Measurements from ENCODE around the gene SUGCT. TPM values are rescaled to one million over a fixed set of nuclear protein-coding genes. Genes with fewer than 3 reads are reported as not detected.

SUGCT gene
- total and polyA plus RNA-seq, 2 of the 8 experiments (the other 6 are each of a cell fraction or from before 2014, with no cell fraction given): 2.8 to 5.4 TPM

DNA sequence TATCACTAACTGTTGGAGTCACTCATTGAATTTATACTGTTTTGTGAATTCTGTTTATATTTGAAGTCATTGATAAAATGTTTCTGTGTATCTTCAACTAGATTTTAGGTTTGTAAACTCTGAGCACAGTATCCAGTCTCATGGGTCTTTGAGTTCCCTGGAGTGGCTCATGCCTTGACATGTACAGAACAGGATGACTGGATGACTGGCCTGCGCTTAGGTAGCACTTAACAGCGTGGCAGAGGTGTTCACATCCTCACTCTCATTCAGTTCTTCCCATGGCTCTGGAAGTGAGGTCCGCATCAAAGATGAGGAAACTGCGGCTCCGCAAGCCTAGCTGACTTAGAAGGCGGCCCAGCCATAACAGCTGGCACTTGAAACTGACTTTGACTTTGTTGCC is 576.9 kb downstream of the SUGCT start:
- POLR2A ChIA-PET (ENCODE audit: partially characterized antibody): no interaction called here
- no peak for TF ChIP-seq NRF1 (IDR thresholded peaks at IDR 0.05; ENCODE audit: low read depth, low read length)
- no peak for TF ChIP-seq EP300 (IDR thresholded peaks at IDR 0.05; ENCODE audit: borderline replicate concordance in 1 of 2, low read depth in 2 of 2, low read length in 2 of 2)
- TF ChIP-seq, protein P1, sequence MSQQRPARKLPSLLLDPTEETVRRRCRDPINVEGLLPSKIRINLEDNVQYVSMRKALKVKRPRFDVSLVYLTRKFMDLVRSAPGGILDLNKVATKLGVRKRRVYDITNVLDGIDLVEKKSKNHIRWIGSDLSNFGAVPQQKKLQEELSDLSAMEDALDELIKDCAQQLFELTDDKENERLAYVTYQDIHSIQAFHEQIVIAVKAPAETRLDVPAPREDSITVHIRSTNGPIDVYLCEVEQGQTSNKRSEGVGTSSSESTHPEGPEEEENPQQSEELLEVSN (IDR thresholded peaks at IDR 0.05): no peak
- no peak for TF ChIP-seq SRF (IDR thresholded peaks at IDR 0.05; ENCODE audit: low read depth, low read length)
- no peak for TF ChIP-seq CHD1 (IDR thresholded peaks at IDR 0.05; ENCODE audit: low read depth, low read length)
- no peak for TF ChIP-seq YY1 (IDR thresholded peaks at IDR 0.05; ENCODE audit: low read depth, low read length)
- TF ChIP-seq, protein P2, sequence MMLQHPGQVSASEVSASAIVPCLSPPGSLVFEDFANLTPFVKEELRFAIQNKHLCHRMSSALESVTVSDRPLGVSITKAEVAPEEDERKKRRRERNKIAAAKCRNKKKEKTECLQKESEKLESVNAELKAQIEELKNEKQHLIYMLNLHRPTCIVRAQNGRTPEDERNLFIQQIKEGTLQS (IDR thresholded peaks at IDR 0.05; ENCODE audit: insufficient read depth, low read depth, low read length): no peak

More for the DNA sequence above, 576.9 kb downstream of the SUGCT start:
- no peaks in the 10 kb centered on the region for H3K23me2 ChIP-seq (ENCODE audit: low read depth, low read length)
- no peaks in the 10 kb centered on the region for H4K20me1 ChIP-seq (replicated peaks in 1 of 2; ENCODE audit: control insufficient read depth in 1 of 2, insufficient read depth in 2 of 2, low read length in 2 of 2)
- H3K36me3 ChIP-seq (ENCODE audit: control insufficient read depth in 2 of 4, insufficient read depth in 4 of 4, low read length in 3 of 4): no peaks in the 10 kb centered on the region
- no peaks in the 10 kb centered on the region for H3K79me1 ChIP-seq (ENCODE audit: low read depth, low read length)
- CTCF ChIA-PET (ENCODE audit: partially characterized antibody): interaction anchor here (1.0 kb wide), 1 partner anchor 8 kb away, joined by 5 read pairs; no protein-coding TSS in a partner anchor
- no peak overlapping the region for H2BK5ac ChIP-seq (ENCODE audit: low read depth, low read length)
- no peak overlapping the region for H3K4ac ChIP-seq (replicated peaks; ENCODE audit: insufficient read length, low read depth, low read length)
- H3K9ac ChIP-seq (replicated peaks in 1 of 4; ENCODE audit: extremely low read depth in 1 of 4, low read depth in 3 of 4, low read length in 3 of 4): no peak overlapping the region
- peaks cover 0 to 12% (median 1%) of the 10 kb centered on the region in 4 experiments; a peak in 2 of 7 replicates for H3K4me1 ChIP-seq (replicated peaks in 1 of 4; ENCODE audit: control insufficient read depth in 3 of 4, insufficient read depth in 4 of 4, low read length in 3 of 4)
- no peak overlapping the region for H2AFZ ChIP-seq (ENCODE audit: low read length)
- no peak overlapping the region for H3K4me3 ChIP-seq (ENCODE audit: extremely low read depth in 1 of 4, insufficient read depth in 2 of 4, low read depth in 3 of 4, low read length in 4 of 4)
- H2BK120ac ChIP-seq (replicated peaks; ENCODE audit: low read depth, low read length): no peak overlapping the region
- H3K23ac ChIP-seq (ENCODE audit: insufficient read length): no peak overlapping the region
- H3K56ac ChIP-seq (replicated peaks; ENCODE audit: insufficient read length, low read depth, low read length): no peak overlapping the region
- H3K18ac ChIP-seq (ENCODE audit: extremely low read depth, low read length): no peak overlapping the region
- no peak overlapping the region for H3K14ac ChIP-seq (ENCODE audit: insufficient read length)
- no peak for FAIRE-seq
- no peak overlapping the region for H2BK12ac ChIP-seq (ENCODE audit: low read depth, low read length)
- H3K79me2 ChIP-seq (ENCODE audit: control insufficient read depth in 1 of 2, insufficient read depth in 2 of 2, low read length in 2 of 2): no peaks in the 10 kb centered on the region
- DNase-seq (ENCODE audit: low read depth in 1 of 2, low spot score in 2 of 2): no peak
- no peak overlapping the region for H2AK5ac ChIP-seq (ENCODE audit: low read depth, low read length)
- H4K8ac ChIP-seq (ENCODE audit: extremely low read depth, insufficient read depth, low read length): no peak overlapping the region
- no peaks in the 10 kb centered on the region for H3K27me3 ChIP-seq (replicated peaks in 1 of 4; ENCODE audit: control insufficient read depth in 3 of 4, extremely low read depth in 1 of 4, insufficient read depth in 3 of 4, low read length in 3 of 4)
- H4K91ac ChIP-seq (replicated peaks; ENCODE audit: insufficient read length, low read length): no peak overlapping the region
- H2BK20ac ChIP-seq (ENCODE audit: low read length): no peak overlapping the region
- WGBS, 2 experiments (ENCODE audit: extremely low coverage in 1 of 2, insufficient coverage in 1 of 2, insufficient read length in 1 of 2, insufficient replicate concordance in 2 of 2, low coverage in 1 of 2, low lambda C conversion rate in 2 of 2, missing lambda C conversion rate in 1 of 2): 92% methylated on average over 6 of the region's 6 CpGs; no CpG with 5 or more reads in 1 of the 2 experiments
- H2BK15ac ChIP-seq (ENCODE audit: low read length): no peak overlapping the region
- H3K4me2 ChIP-seq (ENCODE audit: insufficient read depth in 1 of 2, low read depth in 2 of 2, low read length in 2 of 2): no peak overlapping the region
- no peaks in the 10 kb centered on the region for H3K9me3 ChIP-seq (ENCODE audit: insufficient read depth in 2 of 2, low read depth in 1 of 2, low read length in 1 of 2)
- H3K27ac ChIP-seq (ENCODE audit: low read depth, low read length): no peak overlapping the region
- no peak overlapping the region for H4K5ac ChIP-seq (ENCODE audit: insufficient read length, low read depth, low read length)
